OCI-M1 (cell line): ENCODE measurements around the gene MGMT.

Experiments used
- DNase-seq: peaks from one replicate; lab custom pipeline; 2025; lab: John Stamatoyannopoulos, UW

Gene MGMT

GRCh38 chr10:129655007-129655678 lies 188.1 kb downstream of the MGMT start:
- DNase-seq: no peak

GRCh38 chr10:129655679-129656031 lies 188.6 kb downstream of the MGMT start:
- DNase-seq: no peak

- DNase-seq: no peak
These were observed 189.6 kb downstream of the MGMT start for GRCh38 chr10:129656642-129657041.

GRCh38 chr10:129657297-129658017 lies 190.4 kb downstream of the MGMT start:
- no peak for DNase-seq

GRCh38 chr10:129658376-129659072 lies 191.5 kb downstream of the MGMT start:
- no peak for DNase-seq

- DNase-seq: no peak
These were observed 192.6 kb downstream of the MGMT start for GRCh38 chr10:129659508-129660268.

- no peak for DNase-seq
These were observed 193.5 kb downstream of the MGMT start for GRCh38 chr10:129660569-129660968.

- DNase-seq: no peak
These were observed 195.4 kb downstream of the MGMT start for GRCh38 chr10:129662426-129662825.

- DNase-seq: no peak
These were observed 203.1 kb downstream of the MGMT start for GRCh38 chr10:129670124-129670523.

- DNase-seq: no peak
These were observed 206.3 kb downstream of the MGMT start for GRCh38 chr10:129673292-129673691.

GRCh38 chr10:129675027-129675769 lies 208.2 kb downstream of the MGMT start:
- DNase-seq: no peak

GRCh38 chr10:129676014-129676413 lies 209.0 kb downstream of the MGMT start:
- DNase-seq: no peak

- no peak for DNase-seq
These were observed 210.4 kb downstream of the MGMT start for GRCh38 chr10:129677377-129677927.

GRCh38 chr10:129678186-129678585 lies 211.1 kb downstream of the MGMT start:
- no peak for DNase-seq

GRCh38 chr10:129679207-129679606 lies 212.2 kb downstream of the MGMT start:
- DNase-seq: no peak

- DNase-seq: no peak
These were observed 213.8 kb downstream of the MGMT start for GRCh38 chr10:129680661-129681344.

- DNase-seq: no peak
These were observed 214.8 kb downstream of the MGMT start for GRCh38 chr10:129681856-129682255.

- DNase-seq: no peak
These were observed 216.5 kb downstream of the MGMT start for GRCh38 chr10:129683519-129683918.

- DNase-seq: no peak
These were observed 216.9 kb downstream of the MGMT start for GRCh38 chr10:129683920-129684319.

- DNase-seq: no peak
These were observed 218.2 kb downstream of the MGMT start for GRCh38 chr10:129685271-129685670.

- no peak for DNase-seq
These were observed 222.6 kb downstream of the MGMT start for GRCh38 chr10:129689671-129690071.
